ENCODE results near the gene FAM171A1. TPM values are rescaled to one million over a fixed set of nuclear protein-coding genes. Genes with fewer than 3 reads are reported as not detected.
"Not testable (repeated sequence)": the region's sequence is repeated elsewhere in the genome, so short reads cannot be mapped to it uniquely, and the experiment has no call there.

The FAM171A1 gene
- polyA plus RNA-seq, 4 donors = 9.2 to 28.4 (median 18.2) TPM

DNA sequence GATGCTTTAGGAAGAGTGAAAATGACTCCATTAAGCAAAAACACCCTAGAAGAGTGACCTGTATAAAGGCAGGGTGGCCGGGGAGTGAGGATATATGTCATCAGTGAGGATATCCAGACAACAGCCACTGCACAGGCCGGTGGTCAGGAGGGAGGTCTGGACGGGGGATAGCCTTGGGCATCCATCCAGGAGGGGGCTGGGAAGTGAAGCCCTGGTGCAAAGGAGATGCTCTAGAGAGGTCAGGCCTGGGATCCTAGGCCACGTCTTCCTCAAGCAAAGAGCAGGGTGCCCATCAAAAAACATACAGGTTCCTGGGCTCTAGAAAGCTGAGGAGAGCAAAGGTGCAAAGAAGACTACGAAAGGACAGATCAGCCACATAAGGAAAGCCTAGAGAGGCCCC is 25.6 kb downstream of the FAM171A1 start:
- no peak for DNase-seq
- Histone ChIP-seq H3K4me1 (ENCODE audit: control insufficient read depth in 3 of 3, insufficient read depth in 2 of 3, low read depth in 1 of 3, low read length in 2 of 3) (peaks cover 4 to 26% (median 11%) of the 10 kb centered on the region in 3 donors), H3K27ac (ENCODE audit: low read depth in 1 of 3, low read length in 2 of 3) (peak overlapping the region in 2 of 3 donors; percentile 11 to 68), H3K27me3 (ENCODE audit: control insufficient read depth in 3 of 3, insufficient read depth in 3 of 3, low read length in 3 of 3) (no peaks in the 10 kb centered on the region), H3K4me3 (ENCODE audit: low read depth in 1 of 3, low read length in 3 of 3) (no peak overlapping the region), H3K36me3 (ENCODE audit: control insufficient read depth in 3 of 3, insufficient read depth in 2 of 3, low read depth in 1 of 3, low read length in 3 of 3) (no peaks in the 10 kb centered on the region), H3K9me3 (ENCODE audit: control insufficient read depth in 2 of 2, insufficient read depth in 1 of 2, low read depth in 1 of 2, low read length in 1 of 2) (no peaks in the 10 kb centered on the region)
- 60 to 70% (median 60%) methylated on average over 5 of the region's 5 CpGs for WGBS, 3 donors
- no peak for FAIRE-seq

DNA sequence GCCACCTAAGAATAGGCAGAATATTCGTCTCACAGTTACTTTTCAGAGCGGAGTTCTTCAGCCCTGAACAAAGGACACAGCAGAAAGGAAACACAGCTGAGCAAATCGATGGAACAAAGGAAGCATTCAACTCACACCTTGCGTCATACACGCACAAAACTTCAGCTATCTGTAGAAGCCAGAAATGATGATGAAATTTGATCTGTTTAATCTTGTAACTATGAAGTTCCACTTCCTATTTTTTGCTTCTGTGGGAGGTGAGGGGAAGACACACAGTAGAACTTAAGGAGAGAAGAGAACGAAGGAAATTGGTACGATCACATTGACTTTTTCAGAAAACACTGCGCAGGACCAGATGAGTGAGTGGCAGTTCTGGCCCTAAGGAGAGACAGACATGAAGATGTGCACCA is 26.2 kb downstream of the FAM171A1 start:
- Histone ChIP-seq H3K4me1 (ENCODE audit: control insufficient read depth in 3 of 3, insufficient read depth in 2 of 3, low read depth in 1 of 3, low read length in 2 of 3) (peaks cover 4 to 26% (median 11%) of the 10 kb centered on the region in 3 donors), H3K36me3 (ENCODE audit: control insufficient read depth in 3 of 3, insufficient read depth in 2 of 3, low read depth in 1 of 3, low read length in 3 of 3) (no peaks in the 10 kb centered on the region), H3K4me3 (ENCODE audit: low read depth in 1 of 3, low read length in 3 of 3) (no peak overlapping the region), H3K27ac (ENCODE audit: low read depth in 1 of 3, low read length in 2 of 3) (peak overlapping the region in 2 of 3 donors; percentile 11 to 68), H3K9me3 (ENCODE audit: control insufficient read depth in 2 of 2, insufficient read depth in 1 of 2, low read depth in 1 of 2, low read length in 1 of 2) (no peaks in the 10 kb centered on the region), H3K27me3 (ENCODE audit: control insufficient read depth in 3 of 3, insufficient read depth in 3 of 3, low read length in 3 of 3) (no peaks in the 10 kb centered on the region)
- DNase-seq (peak; percentile 75 to 76), FAIRE-seq (no peak)
- 15 to 37% (median 36%) methylated on average over 8 of the region's 8 CpGs for WGBS, 3 donors

DNA sequence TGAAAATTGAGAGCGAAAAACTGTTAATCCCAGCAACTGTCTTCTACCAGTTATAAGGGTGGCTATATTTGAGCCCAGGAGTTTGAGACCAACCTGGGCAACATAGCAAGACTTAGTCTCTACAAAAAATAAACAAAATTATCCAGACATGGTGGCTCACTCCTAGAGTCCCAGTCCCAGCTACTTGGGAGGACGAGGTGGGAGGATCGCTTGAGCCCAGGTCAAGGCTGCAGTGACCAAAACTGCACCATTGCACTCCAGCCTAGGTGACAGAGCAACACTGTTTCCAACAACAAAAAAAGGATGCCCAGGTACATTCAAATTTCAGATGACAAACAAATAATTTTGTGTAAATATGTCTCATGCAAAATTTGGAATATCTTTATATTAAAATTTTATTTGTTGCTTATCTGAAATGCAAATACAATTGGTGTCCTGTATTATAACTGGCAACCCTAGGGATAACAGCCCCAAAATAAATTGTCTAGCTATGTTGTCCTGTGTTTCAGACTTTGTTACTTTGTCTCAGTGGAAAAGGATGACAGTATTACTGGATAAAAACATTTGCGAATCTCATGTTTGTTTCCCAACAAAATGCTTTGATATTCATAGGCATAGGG is 26.7 kb downstream of the FAM171A1 start:
- Histone ChIP-seq H3K9me3 (ENCODE audit: control insufficient read depth in 2 of 2, insufficient read depth in 1 of 2, low read depth in 1 of 2, low read length in 1 of 2) (no peaks in the 10 kb centered on the region), H3K36me3 (ENCODE audit: control insufficient read depth in 3 of 3, insufficient read depth in 2 of 3, low read depth in 1 of 3, low read length in 3 of 3) (no peaks in the 10 kb centered on the region), H3K27me3 (ENCODE audit: control insufficient read depth in 3 of 3, insufficient read depth in 3 of 3, low read length in 3 of 3) (no peaks in the 10 kb centered on the region), H3K4me3 (ENCODE audit: low read depth in 1 of 3, low read length in 3 of 3) (no peak overlapping the region), H3K27ac (ENCODE audit: low read depth in 1 of 3, low read length in 2 of 3) (peak overlapping the region in 1 of 3 donors; percentile 11), H3K4me1 (ENCODE audit: control insufficient read depth in 3 of 3, insufficient read depth in 2 of 3, low read depth in 1 of 3, low read length in 2 of 3) (peaks cover 4 to 23% (median 11%) of the 10 kb centered on the region in 3 donors)
- FAIRE-seq = no peak
- WGBS, 3 donors = 70 to 87% (median 77%) methylated on average over 4 of the region's 4 CpGs
- no peak for DNase-seq

DNA sequence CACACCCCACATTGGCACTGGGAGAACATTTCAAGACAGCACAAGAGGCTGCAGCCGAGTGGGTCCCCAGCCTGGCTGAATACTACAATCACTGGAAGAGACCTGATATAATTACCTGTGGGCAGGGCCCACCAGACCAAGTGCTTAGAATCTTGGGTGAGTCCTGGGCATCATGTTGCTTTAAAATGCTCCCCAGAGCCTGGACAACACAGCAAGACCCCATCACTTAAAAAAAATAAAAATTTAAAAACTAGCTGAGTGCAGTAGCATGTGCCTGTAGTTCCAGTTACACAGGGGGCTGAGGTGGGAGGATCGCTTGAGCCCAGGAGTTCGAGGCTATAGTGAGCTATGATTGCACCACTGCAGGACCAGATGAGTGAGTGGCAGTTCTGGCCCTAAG is 28.1 kb downstream of the FAM171A1 start:
- no peak overlapping the region for H3K27ac ChIP-seq (ENCODE audit: low read depth in 1 of 3, low read length in 2 of 3)
- WGBS, 3 donors = 86 to 93% (median 86%) methylated on average over 3 of the region's 3 CpGs
- H3K9me3 ChIP-seq (ENCODE audit: control insufficient read depth in 2 of 2, insufficient read depth in 1 of 2, low read depth in 1 of 2, low read length in 1 of 2) = no peaks in the 10 kb centered on the region
- peaks cover 4 to 22% (median 9%) of the 10 kb centered on the region in 3 donors for H3K4me1 ChIP-seq (ENCODE audit: control insufficient read depth in 3 of 3, insufficient read depth in 2 of 3, low read depth in 1 of 3, low read length in 2 of 3)
- H3K36me3 ChIP-seq (ENCODE audit: control insufficient read depth in 3 of 3, insufficient read depth in 2 of 3, low read depth in 1 of 3, low read length in 3 of 3) = no peaks in the 10 kb centered on the region
- DNase-seq (no peak), FAIRE-seq (no peak)
- no peaks in the 10 kb centered on the region for H3K27me3 ChIP-seq (ENCODE audit: control insufficient read depth in 3 of 3, insufficient read depth in 3 of 3, low read length in 3 of 3)
- H3K4me3 ChIP-seq (ENCODE audit: low read depth in 1 of 3, low read length in 3 of 3) = no peak overlapping the region

DNA sequence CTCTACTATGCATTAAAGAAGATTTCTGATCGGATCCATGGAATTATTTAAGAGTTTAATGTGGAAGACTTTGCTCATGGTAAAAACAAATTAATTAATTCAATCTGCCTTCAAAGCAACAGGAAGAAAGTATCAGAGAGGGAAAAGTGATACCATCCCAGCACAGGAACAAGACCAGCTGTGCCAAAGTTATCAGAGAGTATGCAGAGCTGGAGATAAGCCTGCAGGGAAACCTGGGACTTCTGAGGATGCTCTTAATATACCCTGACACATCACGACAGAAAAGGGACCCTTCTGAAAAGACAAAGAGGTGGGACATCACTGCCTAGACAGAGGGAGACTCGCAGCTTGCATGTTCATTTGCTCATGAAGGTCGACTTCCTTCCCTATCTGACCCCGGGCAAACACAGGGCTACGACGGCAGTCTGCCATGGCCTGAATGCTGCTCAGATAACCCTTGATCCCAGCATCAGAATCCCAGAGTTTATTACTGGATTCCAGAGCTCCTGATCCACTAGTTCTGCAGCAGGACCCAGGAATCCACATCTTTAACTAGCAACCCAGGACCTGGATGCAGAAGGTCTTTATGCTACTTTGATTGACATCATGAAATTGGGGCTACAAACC is 29.5 kb downstream of the FAM171A1 start:
- Histone ChIP-seq H3K9me3 (ENCODE audit: control insufficient read depth in 2 of 2, insufficient read depth in 1 of 2, low read depth in 1 of 2, low read length in 1 of 2) (no peaks in the 10 kb centered on the region), H3K4me3 (ENCODE audit: low read depth in 1 of 3, low read length in 3 of 3) (no peak overlapping the region), H3K27me3 (ENCODE audit: control insufficient read depth in 3 of 3, insufficient read depth in 3 of 3, low read length in 3 of 3) (no peaks in the 10 kb centered on the region), H3K4me1 (ENCODE audit: control insufficient read depth in 3 of 3, insufficient read depth in 2 of 3, low read depth in 1 of 3, low read length in 2 of 3) (peaks cover 2 to 20% (median 7%) of the 10 kb centered on the region in 3 donors), H3K27ac (ENCODE audit: low read depth in 1 of 3, low read length in 2 of 3) (no peak overlapping the region), H3K36me3 (ENCODE audit: control insufficient read depth in 3 of 3, insufficient read depth in 2 of 3, low read depth in 1 of 3, low read length in 3 of 3) (no peaks in the 10 kb centered on the region)
- FAIRE-seq = no peak
- 29 to 42% (median 30%) methylated on average over 7 of the region's 7 CpGs for WGBS, 3 donors
- no peak for DNase-seq

DNA sequence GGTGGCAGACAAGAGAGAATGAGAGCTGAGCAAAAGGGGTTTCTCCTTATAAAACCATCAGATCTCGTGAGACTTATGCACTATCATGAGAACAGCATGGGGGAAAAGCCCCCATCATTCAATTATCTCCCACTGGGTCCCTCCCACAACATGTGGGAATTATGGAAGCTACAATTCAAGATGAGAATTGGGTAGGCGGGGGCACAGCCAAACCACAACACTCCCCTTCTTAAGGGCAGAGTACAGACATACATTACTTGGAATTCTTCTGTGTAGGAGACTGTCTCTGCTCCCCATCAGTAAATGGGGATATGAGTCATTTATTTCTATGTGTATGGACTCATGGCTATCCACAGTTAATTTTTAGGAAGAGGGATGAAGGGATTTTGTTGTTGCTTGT is 31.2 kb downstream of the FAM171A1 start:
- Histone ChIP-seq H3K27me3 (ENCODE audit: control insufficient read depth in 3 of 3, insufficient read depth in 3 of 3, low read length in 3 of 3) (no peaks in the 10 kb centered on the region), H3K9me3 (ENCODE audit: control insufficient read depth in 2 of 2, insufficient read depth in 1 of 2, low read depth in 1 of 2, low read length in 1 of 2) (no peaks in the 10 kb centered on the region), H3K4me1 (ENCODE audit: control insufficient read depth in 3 of 3, insufficient read depth in 2 of 3, low read depth in 1 of 3, low read length in 2 of 3) (peaks cover 0 to 11% (median 2%) of the 10 kb centered on the region in 3 donors), H3K27ac (ENCODE audit: low read depth in 1 of 3, low read length in 2 of 3) (no peak overlapping the region), H3K36me3 (ENCODE audit: control insufficient read depth in 3 of 3, insufficient read depth in 2 of 3, low read depth in 1 of 3, low read length in 3 of 3) (no peaks in the 10 kb centered on the region), H3K4me3 (ENCODE audit: low read depth in 1 of 3, low read length in 3 of 3) (no peak overlapping the region)
- WGBS, 3 donors = 85 to 96% (median 86%) methylated on average over 2 of the region's 2 CpGs
- no peak for DNase-seq
- FAIRE-seq = no peak

DNA sequence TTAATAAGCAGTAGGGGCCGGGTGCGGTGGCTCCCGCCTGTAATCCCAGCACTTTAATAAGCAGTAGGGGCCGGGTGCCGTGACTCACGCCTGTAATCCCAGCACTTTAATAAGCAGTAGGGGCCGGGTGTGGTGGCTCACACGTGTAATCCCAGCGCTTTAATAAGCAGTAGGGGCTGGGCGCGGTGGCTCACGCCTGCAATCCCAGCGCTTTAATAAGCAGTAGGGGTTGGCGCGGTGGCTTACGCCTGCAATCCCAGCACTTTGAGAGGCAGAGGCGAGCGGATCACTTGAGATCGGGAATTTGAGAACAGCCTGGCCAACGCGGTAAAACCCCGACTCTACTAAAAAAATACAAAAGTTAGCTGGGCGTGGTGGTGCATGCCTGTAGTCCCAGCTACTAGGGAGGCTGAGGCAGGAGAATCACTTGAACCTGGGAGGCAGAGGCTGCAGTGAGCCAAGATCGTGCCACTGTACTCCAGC is 33.6 kb downstream of the FAM171A1 start:
- WGBS, 3 donors = 94 to 97% (median 95%) methylated on average over 24 of the region's 24 CpGs
- FAIRE-seq; H3K27ac ChIP-seq (ENCODE audit: low read depth in 1 of 3, low read length in 2 of 3); DNase-seq; H3K4me3 ChIP-seq (ENCODE audit: low read depth in 1 of 3, low read length in 3 of 3); H3K9me3 ChIP-seq (ENCODE audit: control insufficient read depth in 2 of 2, insufficient read depth in 1 of 2, low read depth in 1 of 2, low read length in 1 of 2); H3K36me3 ChIP-seq (ENCODE audit: control insufficient read depth in 3 of 3, insufficient read depth in 2 of 3, low read depth in 1 of 3, low read length in 3 of 3); H3K27me3 ChIP-seq (ENCODE audit: control insufficient read depth in 3 of 3, insufficient read depth in 3 of 3, low read length in 3 of 3): not testable (repeated sequence)
- H3K4me1 ChIP-seq (ENCODE audit: control insufficient read depth in 3 of 3, insufficient read depth in 2 of 3, low read depth in 1 of 3, low read length in 2 of 3) = peaks cover 0 to 16% (median 2%) of the 10 kb centered on the region in 3 donors

DNA sequence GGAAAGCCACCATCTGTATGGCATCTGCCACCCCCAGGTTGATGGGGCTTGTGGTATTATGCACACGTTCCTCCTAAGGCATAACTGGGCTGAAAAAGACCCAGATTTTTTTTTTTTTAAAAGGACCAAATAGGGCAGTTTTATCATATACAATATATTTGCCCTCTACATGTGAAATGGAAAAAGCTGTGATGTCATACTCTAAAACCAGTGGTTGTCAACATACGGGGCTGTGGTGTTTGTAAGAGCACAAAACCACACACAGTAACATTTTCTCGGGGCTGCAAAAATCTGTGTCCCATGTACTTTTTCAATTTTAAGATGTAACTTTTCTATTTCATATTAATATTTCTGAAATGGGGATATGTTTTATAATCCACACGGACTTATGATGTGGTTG is 34.9 kb downstream of the FAM171A1 start:
- no peaks in the 10 kb centered on the region for H3K36me3 ChIP-seq (ENCODE audit: control insufficient read depth in 3 of 3, insufficient read depth in 2 of 3, low read depth in 1 of 3, low read length in 3 of 3)
- WGBS, 3 donors = 70 to 82% (median 78%) methylated on average over 4 of the region's 4 CpGs
- FAIRE-seq (no peak), DNase-seq (no peak)
- H3K4me1 ChIP-seq (ENCODE audit: control insufficient read depth in 3 of 3, insufficient read depth in 2 of 3, low read depth in 1 of 3, low read length in 2 of 3) = peaks cover under 1 to 24% (median 2%) of the 10 kb centered on the region in 3 donors
- no peaks in the 10 kb centered on the region for H3K9me3 ChIP-seq (ENCODE audit: control insufficient read depth in 2 of 2, insufficient read depth in 1 of 2, low read depth in 1 of 2, low read length in 1 of 2)
- H3K27ac ChIP-seq (ENCODE audit: low read depth in 1 of 3, low read length in 2 of 3) = peak overlapping the region in 1 of 3 donors; percentile 18
- H3K27me3 ChIP-seq (ENCODE audit: control insufficient read depth in 3 of 3, insufficient read depth in 3 of 3, low read length in 3 of 3) = no peaks in the 10 kb centered on the region
- no peak overlapping the region for H3K4me3 ChIP-seq (ENCODE audit: low read depth in 1 of 3, low read length in 3 of 3)

All from small intestine (tissue), 7 donors.